Measurements from ENCODE around the gene GJA5. TPM values are rescaled to one million over a fixed set of nuclear protein-coding genes. Genes with fewer than 3 reads are reported as not detected.
A peak's percentile ranks its signal among the peaks of the same experiment; 100 is the strongest.

Gene GJA5
- total RNA-seq, 1 experiment from 2014 or later: 8.7 TPM

- Histone ChIP-seq H3K9me3 (ENCODE audit: insufficient read depth, low read depth) (peaks cover 7% of the 10 kb centered on the region; the same call in 1 of the 2 replicates), H4K20me1 (ENCODE audit: insufficient read depth) (no peaks in the 10 kb centered on the region), H3K4me3 (no peak overlapping the region), H3F3A (ENCODE audit: insufficient read depth, low read depth) (peaks cover 35% of the 10 kb centered on the region; the same call in 1 of the 2 replicates), H3K79me2 (ENCODE audit: low read depth) (no peaks in the 10 kb centered on the region), H3K4me1 (replicated peaks; ENCODE audit: insufficient read depth) (peaks cover 75% of the 10 kb centered on the region), H3K4me2 (peak overlapping the region; percentile 55), H2AFZ (0 out of 2 replicates have a peak overlapping the region, but pooled peaks have one; percentile 11), H3K27me3 (ENCODE audit: insufficient read depth, low read depth) (no peaks in the 10 kb centered on the region), H3K36me3 (ENCODE audit: low read depth) (no peaks in the 10 kb centered on the region), H3K27ac (peak overlapping the region; percentile 87), H3K9me2 (ENCODE audit: insufficient read depth) (no peaks in the 10 kb centered on the region)
- BruUV-seq (replicated peaks): no TSS peak
- TF ChIP-seq, protein P1, sequence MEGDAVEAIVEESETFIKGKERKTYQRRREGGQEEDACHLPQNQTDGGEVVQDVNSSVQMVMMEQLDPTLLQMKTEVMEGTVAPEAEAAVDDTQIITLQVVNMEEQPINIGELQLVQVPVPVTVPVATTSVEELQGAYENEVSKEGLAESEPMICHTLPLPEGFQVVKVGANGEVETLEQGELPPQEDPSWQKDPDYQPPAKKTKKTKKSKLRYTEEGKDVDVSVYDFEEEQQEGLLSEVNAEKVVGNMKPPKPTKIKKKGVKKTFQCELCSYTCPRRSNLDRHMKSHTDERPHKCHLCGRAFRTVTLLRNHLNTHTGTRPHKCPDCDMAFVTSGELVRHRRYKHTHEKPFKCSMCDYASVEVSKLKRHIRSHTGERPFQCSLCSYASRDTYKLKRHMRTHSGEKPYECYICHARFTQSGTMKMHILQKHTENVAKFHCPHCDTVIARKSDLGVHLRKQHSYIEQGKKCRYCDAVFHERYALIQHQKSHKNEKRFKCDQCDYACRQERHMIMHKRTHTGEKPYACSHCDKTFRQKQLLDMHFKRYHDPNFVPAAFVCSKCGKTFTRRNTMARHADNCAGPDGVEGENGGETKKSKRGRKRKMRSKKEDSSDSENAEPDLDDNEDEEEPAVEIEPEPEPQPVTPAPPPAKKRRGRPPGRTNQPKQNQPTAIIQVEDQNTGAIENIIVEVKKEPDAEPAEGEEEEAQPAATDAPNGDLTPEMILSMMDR (conservative IDR thresholded peaks at IDR 0.05): no peak
- no peak for TF ChIP-seq EZH2 (IDR thresholded peaks at IDR 0.05; ENCODE audit: low read depth)
- ChIA-PET POLR2A (ENCODE audit: unreplicated experiment) (no interaction called here), CTCF (no interaction called here)
- DNase-seq: no peak
- intact Hi-C loops (cut with micrococcal nuclease; ENCODE audit: unreplicated experiment): no loop called here
Measured at GRCh38 chr1:147722124-147722523, 38.3 kb downstream of the GJA5 start.

DNA sequence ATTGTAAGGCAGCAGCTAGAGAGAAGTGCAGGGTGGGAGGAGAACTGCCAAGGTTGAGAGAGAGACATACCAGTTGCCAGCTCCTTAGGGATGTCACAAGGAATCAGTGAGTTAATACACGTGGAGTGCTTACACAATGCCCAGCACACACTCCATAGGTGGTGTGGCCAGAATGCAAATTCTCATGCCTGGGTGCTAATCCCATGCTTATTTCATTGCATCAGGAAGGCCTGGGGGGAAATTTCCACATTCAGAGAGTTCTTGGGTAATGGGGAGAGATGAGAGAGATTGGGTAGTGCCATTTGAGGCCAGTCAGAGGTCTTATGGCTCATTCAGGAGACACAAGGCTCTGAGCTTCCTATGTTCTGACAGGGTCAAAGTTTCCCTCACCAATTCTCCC is 38.7 kb downstream of the GJA5 start:
- DNase-seq: peak; percentile 50 to 96
- BruUV-seq (replicated peaks): no TSS peak
- peaks cover 76% of the 10 kb centered on the region for H3K4me1 ChIP-seq (replicated peaks; ENCODE audit: insufficient read depth)
- H3K27me3 ChIP-seq (ENCODE audit: insufficient read depth, low read depth): no peaks in the 10 kb centered on the region
- intact Hi-C loops (cut with micrococcal nuclease; ENCODE audit: unreplicated experiment): no loop called here
- peak overlapping the region; percentile 87 for H3K27ac ChIP-seq
- POLR2A ChIA-PET (ENCODE audit: unreplicated experiment): no interaction called here
- no peaks in the 10 kb centered on the region for H3K36me3 ChIP-seq (ENCODE audit: low read depth)
- peaks cover 36% of the 10 kb centered on the region for H3F3A ChIP-seq (ENCODE audit: insufficient read depth, low read depth)
- TF ChIP-seq, protein P1 (conservative IDR thresholded peaks at IDR 0.05): no peak
- TF ChIP-seq EZH2 (IDR thresholded peaks at IDR 0.05; ENCODE audit: low read depth): no peak
- no peak overlapping the region for H3K4me3 ChIP-seq
- H3K79me2 ChIP-seq (ENCODE audit: low read depth): no peaks in the 10 kb centered on the region
- no peaks in the 10 kb centered on the region for H3K9me2 ChIP-seq (ENCODE audit: insufficient read depth)
- H3K9me3 ChIP-seq (ENCODE audit: insufficient read depth, low read depth): peaks cover 7% of the 10 kb centered on the region; the same call in 1 of the 2 replicates
- no peaks in the 10 kb centered on the region for H4K20me1 ChIP-seq (ENCODE audit: insufficient read depth)
- peak overlapping the region; percentile 55 for H3K4me2 ChIP-seq
- CTCF ChIA-PET: no interaction called here
- H2AFZ ChIP-seq: no peak overlapping the region

- H3K4me2 ChIP-seq: peak overlapping the region; percentile 44
- ChIA-PET POLR2A (ENCODE audit: unreplicated experiment) (no interaction called here), CTCF (no interaction called here)
- H3K27me3 ChIP-seq (ENCODE audit: insufficient read depth, low read depth): no peaks in the 10 kb centered on the region
- intact Hi-C loops (cut with micrococcal nuclease; ENCODE audit: unreplicated experiment): no loop called here
- H3F3A ChIP-seq (ENCODE audit: insufficient read depth, low read depth): peaks cover 47% of the 10 kb centered on the region
- H3K4me1 ChIP-seq (replicated peaks; ENCODE audit: insufficient read depth): peaks cover 87% of the 10 kb centered on the region
- no peaks in the 10 kb centered on the region for H3K9me2 ChIP-seq (ENCODE audit: insufficient read depth)
- H3K4me3 ChIP-seq: no peak overlapping the region
- BruUV-seq (replicated peaks): no TSS peak
- no peaks in the 10 kb centered on the region for H3K79me2 ChIP-seq (ENCODE audit: low read depth)
- H2AFZ ChIP-seq: no peak overlapping the region
- DNase-seq: no peak
- peak overlapping the region; percentile 87 for H3K27ac ChIP-seq
- H3K9me3 ChIP-seq (ENCODE audit: insufficient read depth, low read depth): peaks cover 7% of the 10 kb centered on the region; the same call in 1 of the 2 replicates
- no peaks in the 10 kb centered on the region for H4K20me1 ChIP-seq (ENCODE audit: insufficient read depth)
- H3K36me3 ChIP-seq (ENCODE audit: low read depth): no peaks in the 10 kb centered on the region
- TF ChIP-seq, protein P1 (conservative IDR thresholded peaks at IDR 0.05): no peak
- TF ChIP-seq EZH2 (IDR thresholded peaks at IDR 0.05; ENCODE audit: low read depth): no peak
Measured at GRCh38 chr1:147720557-147720956, 39.8 kb downstream of the GJA5 start.

All from PC-9 (cell line).